ENCODE measurements around the gene WSCD2.

Gene WSCD2

GRCh38 chr12:108179305-108179704 is 50.2 kb downstream of the WSCD2 start:
- Histone ChIP-seq H3K36me3 (no peaks in the 10 kb centered on the region), H3K27me3 (no peaks in the 10 kb centered on the region), H3K27ac (no peak overlapping the region), H3K9me3 (no peaks in the 10 kb centered on the region), H3K4me3 (ENCODE audit: low read depth in 1 of 2, low read length in 1 of 2) (no peak overlapping the region), H3K4me1 (ENCODE audit: control insufficient read depth in 1 of 2, insufficient read depth in 1 of 2, low read depth in 1 of 2, low read length in 1 of 2) (no peaks in the 10 kb centered on the region)
- no peak for TF ChIP-seq CTCF (IDR thresholded peaks at IDR 0.05)

- no peaks in the 10 kb centered on the region for H3K9me3 ChIP-seq
- no peak overlapping the region for H3K4me3 ChIP-seq (ENCODE audit: low read depth in 1 of 2, low read length in 1 of 2)
- no peak for TF ChIP-seq CTCF (IDR thresholded peaks at IDR 0.05)
- H3K36me3 ChIP-seq: no peaks in the 10 kb centered on the region
- no peak overlapping the region for H3K27ac ChIP-seq
- H3K27me3 ChIP-seq: no peaks in the 10 kb centered on the region
- H3K4me1 ChIP-seq (ENCODE audit: control insufficient read depth in 1 of 2, insufficient read depth in 1 of 2, low read depth in 1 of 2, low read length in 1 of 2): no peaks in the 10 kb centered on the region
These were observed 51.4 kb downstream of the WSCD2 start for GRCh38 chr12:108180255-108181094.

- no peak overlapping the region for H3K27ac ChIP-seq
- H3K27me3 ChIP-seq: no peaks in the 10 kb centered on the region
- no peaks in the 10 kb centered on the region for H3K4me1 ChIP-seq (ENCODE audit: control insufficient read depth in 1 of 2, insufficient read depth in 1 of 2, low read depth in 1 of 2, low read length in 1 of 2)
- H3K9me3 ChIP-seq: no peaks in the 10 kb centered on the region
- no peak overlapping the region for H3K4me3 ChIP-seq (ENCODE audit: low read depth in 1 of 2, low read length in 1 of 2)
- no peaks in the 10 kb centered on the region for H3K36me3 ChIP-seq
- TF ChIP-seq CTCF (IDR thresholded peaks at IDR 0.05): no peak
These were observed 52.0 kb downstream of the WSCD2 start for GRCh38 chr12:108181095-108181454.

GRCh38 chr12:108182096-108182495 is 53.0 kb downstream of the WSCD2 start:
- TF ChIP-seq CTCF (IDR thresholded peaks at IDR 0.05): no peak
- Histone ChIP-seq H3K9me3 (no peaks in the 10 kb centered on the region), H3K27ac (no peak overlapping the region), H3K27me3 (no peaks in the 10 kb centered on the region), H3K4me1 (ENCODE audit: control insufficient read depth in 1 of 2, insufficient read depth in 1 of 2, low read depth in 1 of 2, low read length in 1 of 2) (no peaks in the 10 kb centered on the region), H3K4me3 (ENCODE audit: low read depth in 1 of 2, low read length in 1 of 2) (no peak overlapping the region), H3K36me3 (no peaks in the 10 kb centered on the region)

GRCh38 chr12:108185002-108185401 is 55.9 kb downstream of the WSCD2 start:
- no peaks in the 10 kb centered on the region for H3K4me1 ChIP-seq (ENCODE audit: control insufficient read depth in 1 of 2, insufficient read depth in 1 of 2, low read depth in 1 of 2, low read length in 1 of 2)
- no peak for TF ChIP-seq CTCF (IDR thresholded peaks at IDR 0.05)

More at GRCh38 chr12:108185002-108185401, 55.9 kb downstream of the WSCD2 start:
- H3K36me3 ChIP-seq: no peaks in the 10 kb centered on the region
- no peak overlapping the region for H3K4me3 ChIP-seq (ENCODE audit: low read depth in 1 of 2, low read length in 1 of 2)
- peaks cover 7% of the 10 kb centered on the region for H3K27me3 ChIP-seq
- H3K9me3 ChIP-seq: no peaks in the 10 kb centered on the region
- H3K27ac ChIP-seq: no peak overlapping the region
